GM18868 (cell line): ENCODE results near the gene DUSP3.

Source experiments
- ATAC-seq: cut with Tn5 transposase; IDR thresholded peaks from one replicate; pipeline ENCODE4 v1.9.1; 2021; ENCODE audit warnings: mild to moderate bottlenecking, moderate library complexity; ENCODE audit not compliant: unreplicated experiment

DUSP3 gene

DNA sequence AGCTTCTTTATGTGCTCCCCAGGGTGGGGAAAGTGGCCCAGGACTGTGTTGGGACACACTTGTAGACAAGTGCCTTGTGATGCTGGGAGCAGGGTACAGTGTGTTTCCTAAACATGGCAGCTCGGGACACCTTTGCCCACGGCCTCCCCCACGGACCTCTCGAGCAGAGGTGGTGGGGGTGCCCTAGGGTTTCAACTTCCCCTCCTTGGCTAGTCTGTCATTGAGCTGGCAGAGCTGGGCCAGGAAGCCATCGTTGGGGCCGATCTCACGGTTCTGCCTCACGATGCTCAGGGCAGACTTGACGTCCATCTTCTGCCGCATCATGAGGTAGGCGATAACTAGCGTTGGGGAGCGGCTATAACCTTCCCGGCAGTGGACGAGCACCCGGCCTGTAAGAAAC, 9.4 kb downstream of the DUSP3 start:
- no peak for ATAC-seq

GRCh38 chr17:43768943-43769342, 9.8 kb downstream of the DUSP3 start:
- ATAC-seq: no peak

GRCh38 chr17:43768382-43768781, 10.4 kb downstream of the DUSP3 start:
- no peak for ATAC-seq

- no peak for ATAC-seq
Measured at GRCh38 chr17:43767713-43768059, 11.1 kb downstream of the DUSP3 start.

DNA sequence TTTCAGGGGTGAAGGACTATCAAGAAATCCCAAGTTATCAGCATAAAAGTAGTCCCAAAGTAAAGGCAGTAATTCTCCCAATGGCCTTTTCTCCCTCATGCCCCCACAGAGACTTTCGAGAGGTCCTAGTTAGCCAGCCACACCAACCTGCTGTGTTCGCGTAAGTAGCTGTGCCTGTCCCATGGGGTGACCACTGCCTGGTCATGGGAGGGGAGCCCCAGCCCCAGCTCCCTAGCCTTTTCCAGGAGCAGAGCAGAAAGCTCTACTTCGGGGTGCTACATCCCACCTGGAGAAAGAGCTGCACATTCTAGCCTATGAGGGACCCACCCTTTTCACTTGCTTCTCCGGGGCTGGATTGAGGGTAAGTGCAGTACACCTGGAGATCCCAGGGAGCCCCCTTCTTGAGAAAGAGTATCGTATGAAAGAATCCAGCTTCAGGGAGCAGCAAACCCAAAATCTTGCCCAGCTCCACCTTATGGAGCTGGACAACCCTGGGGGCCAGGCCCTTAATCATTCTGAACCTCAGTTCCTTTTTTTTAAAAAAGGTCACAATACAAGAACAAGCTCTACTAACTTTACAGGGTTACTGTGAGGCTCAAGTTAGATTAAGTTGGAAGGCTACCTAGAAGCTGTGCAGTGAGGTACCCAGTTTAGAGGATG, 11.6 kb downstream of the DUSP3 start:
- ATAC-seq: no peak

DNA sequence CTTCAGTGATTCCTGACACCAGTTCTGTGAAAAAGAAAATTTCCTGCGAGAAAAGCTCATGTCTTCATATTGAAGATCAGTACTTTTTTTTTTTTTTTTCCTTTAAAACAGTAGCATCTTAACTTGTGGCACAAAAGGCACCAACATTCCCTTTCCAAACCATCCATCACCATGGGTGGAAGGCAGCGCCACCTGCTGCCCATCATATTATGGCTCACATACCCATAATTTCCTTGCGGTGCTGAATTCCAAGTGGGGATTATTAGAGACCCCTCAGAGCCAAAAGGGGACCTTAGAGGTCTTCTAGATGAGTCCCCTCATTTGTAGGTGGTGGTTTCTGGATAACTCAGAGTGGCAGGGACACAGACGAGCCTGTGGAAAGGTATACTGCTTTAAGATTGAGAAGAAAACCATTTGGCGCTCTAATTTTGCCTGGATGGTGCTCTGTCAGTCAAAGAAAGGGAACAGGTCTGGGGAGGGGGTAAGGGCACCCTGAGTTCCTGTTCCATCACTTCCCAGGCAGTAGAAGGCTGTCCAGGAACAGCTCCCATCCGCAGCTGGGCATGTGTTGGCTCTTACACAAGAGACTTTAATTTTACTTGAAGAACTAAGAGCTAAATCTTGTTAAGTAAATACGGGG, 12.2 kb downstream of the DUSP3 start:
- no peak for ATAC-seq

GRCh38 chr17:43760254-43760852, 18.4 kb downstream of the DUSP3 start:
- no peak for ATAC-seq

DNA sequence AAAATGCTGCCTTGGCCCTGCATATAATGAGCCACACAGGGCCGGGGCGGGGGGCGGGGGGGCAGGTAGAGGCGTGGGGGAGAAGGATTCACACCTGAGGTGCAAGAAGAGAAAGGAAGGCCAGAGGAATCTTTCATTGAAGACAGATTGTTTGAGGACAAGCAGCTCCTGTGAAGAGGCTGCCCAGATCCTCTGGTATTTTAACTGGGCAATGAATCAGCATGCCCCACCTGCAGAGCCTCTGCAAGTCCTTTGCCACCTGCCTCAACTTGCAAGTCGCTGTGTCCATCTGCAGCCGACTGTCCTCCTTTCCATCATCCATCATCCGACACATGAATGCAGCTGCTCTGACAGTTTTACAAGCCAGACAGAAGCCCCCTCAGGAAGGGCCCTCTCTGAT, 18.9 kb downstream of the DUSP3 start:
- ATAC-seq: no peak

- ATAC-seq: no peak
Measured at GRCh38 chr17:43758497-43759174, 20.1 kb downstream of the DUSP3 start, which contains the start of gene SOST. SOST (minus strand) TSS chr17:43758791; CDS start chr17:43758741, 50 bp downstream.

GRCh38 chr17:43758086-43758485, 20.7 kb downstream of the DUSP3 start:
- no peak for ATAC-seq

GRCh38 chr17:43757171-43757660, 21.6 kb downstream of the DUSP3 start:
- no peak for ATAC-seq

DNA sequence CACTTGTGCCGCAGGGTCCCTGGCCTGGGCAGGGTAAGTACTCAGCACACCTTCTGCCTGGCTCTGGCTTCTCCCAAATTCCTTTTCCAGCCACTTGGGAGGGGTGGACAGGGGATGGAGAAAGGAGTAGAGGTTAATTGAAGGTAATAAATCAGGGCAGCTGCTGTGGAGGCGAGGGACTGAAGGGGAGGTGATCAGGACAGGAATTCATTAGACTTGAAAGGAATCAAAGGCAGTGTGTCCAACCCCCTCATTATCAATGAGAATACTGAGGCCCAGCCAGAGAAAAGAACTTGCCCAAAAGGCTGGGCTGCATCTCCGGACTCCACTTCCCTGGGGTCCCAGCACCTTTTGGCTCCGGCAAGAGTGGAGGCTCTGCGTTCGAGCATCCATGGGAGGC, 22.6 kb downstream of the DUSP3 start:
- no peak for ATAC-seq

DNA sequence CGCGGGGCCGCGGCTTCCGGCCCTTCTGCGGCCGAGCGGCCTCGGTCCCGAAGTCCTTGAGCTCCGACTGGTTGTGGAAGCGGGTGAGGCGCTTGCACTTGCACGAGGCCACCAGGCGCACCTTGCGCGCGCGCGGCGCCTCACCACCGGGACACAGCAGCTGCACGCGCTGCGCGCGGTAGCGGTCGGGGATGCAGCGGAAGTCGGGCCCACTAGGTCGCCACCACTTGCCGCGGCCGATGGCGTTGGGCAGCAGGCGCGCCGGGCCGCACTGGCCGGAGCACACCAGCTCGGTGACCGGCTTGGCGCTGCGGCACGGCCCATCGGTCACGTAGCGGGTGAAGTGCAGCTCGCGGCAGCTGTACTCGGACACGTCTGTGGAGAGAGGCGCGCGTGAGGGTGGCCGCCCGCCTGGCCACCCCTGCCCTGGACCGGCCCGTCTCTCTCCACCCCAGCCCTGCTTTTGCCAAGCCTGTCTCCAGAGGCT, 23.3 kb downstream of the DUSP3 start:
- no peak for ATAC-seq

DNA sequence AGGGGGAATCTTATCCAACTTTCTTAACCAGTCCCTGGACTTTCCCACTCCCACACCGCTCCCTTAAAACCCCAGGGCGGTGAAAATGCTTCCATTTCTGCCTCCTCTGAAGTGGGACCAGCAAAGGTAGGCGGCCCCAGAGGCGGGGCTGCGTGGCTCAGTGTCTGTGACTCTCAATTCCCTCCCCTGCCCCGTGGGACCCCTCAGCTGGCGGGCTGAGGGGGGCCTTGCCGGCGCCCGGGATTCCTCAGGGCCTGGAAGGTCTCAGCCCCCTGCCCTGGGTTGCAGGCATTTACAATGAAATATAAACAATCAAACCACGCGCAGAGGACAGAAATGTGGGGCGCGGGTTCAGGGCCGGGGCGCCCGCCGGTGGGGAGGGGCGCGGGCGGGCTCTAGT, 23.8 kb downstream of the DUSP3 start:
- no peak for ATAC-seq

DNA sequence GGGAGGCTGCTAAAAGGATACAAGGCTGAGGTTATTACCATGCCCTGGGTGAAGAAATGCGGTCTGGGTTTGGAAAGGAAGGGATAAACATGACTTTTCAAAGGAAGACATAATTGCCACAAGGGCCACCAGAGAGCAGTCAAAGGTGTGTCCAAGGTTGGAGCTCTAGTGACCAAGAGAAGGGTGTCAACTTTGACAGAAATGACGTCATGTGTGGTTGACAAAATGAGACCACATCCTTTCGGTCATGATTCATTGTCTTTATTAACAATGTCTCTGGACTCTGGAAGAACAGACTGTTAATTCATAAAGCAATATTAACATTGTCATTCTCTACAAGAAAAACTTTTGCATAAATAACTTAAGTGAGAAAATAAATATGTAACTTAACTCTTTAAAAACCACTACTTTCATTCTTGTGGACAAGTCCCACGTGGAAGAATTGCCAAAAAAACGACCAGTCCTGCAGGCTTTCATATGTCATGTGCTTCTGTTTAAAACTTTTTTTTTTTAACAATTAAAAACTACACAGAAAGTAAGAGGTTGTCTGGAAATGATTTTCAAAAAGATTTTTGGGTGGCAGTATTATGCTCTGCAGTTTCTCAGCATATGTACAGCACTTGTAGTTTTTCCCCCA, 25.2 kb downstream of the DUSP3 start:
- no peak for ATAC-seq

DNA sequence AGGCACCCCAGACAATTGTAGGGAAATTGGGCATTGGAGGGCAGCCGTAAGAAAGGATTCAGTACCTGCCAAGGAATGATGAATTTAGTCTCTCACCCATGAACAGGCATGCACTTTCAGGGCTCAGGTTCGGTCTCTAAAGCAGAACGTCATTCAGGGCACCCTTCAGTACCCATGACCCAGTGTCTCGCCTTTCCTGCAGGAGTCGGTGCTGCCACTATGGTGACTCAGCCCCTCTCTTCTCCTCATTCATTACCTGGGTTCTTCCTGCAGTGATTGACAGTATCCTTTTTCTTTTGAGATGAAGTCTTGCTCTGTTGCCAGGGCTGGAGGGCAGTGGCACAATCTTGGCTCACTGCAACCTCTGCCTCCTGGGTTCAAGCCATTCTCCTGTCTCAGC, 28.6 kb downstream of the DUSP3 start:
- no peak for ATAC-seq

- no peak for ATAC-seq
Measured at GRCh38 chr17:43745541-43745940, 33.2 kb downstream of the DUSP3 start.

DNA sequence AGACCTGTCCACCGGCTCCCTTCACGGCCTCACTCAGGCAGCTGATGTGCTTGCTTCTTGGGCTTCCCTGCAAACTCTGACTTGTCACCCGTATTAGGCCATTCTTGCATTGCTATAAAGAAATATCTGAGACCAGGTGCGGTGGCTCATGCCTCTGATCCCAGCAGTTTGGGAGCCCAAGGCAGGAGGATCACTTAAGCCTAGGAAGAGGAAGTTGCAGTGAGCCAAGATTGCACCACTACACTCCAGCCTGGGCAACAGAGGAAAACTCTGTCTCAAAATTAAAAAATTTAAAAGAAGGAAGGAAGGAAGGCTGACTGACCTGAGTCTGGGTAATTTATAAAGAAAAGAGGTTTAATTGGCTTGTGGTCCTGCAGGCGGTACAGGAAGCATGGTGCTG, 37.1 kb downstream of the DUSP3 start:
- ATAC-seq: no peak

DNA sequence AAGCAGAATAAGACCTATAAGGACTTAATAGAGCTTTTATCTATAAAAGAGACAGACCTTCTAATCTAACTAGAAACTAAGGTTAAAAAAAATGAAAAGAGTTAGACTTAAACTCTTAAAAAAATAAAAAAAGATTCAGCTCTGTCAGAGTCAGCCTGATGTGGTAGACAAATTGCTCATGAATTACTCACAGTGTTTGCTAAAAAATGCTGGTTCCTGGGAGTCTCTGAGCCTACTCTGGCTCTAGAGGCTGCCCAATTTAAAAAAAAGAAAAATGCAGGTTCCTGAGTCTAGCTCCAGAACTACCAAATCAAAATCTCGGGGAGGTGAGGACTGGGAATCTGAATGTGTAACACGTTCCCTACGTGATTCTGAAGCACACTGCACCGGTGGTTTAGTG, 38.2 kb downstream of the DUSP3 start:
- ATAC-seq: no peak

- ATAC-seq: no peak
Measured at GRCh38 chr17:43737722-43738121, 41.1 kb downstream of the DUSP3 start.

GRCh38 chr17:43736389-43736788, 42.4 kb downstream of the DUSP3 start:
- no peak for ATAC-seq
